HL-60 (cell line): ENCODE results near the gene USP36.

Experiments used
- GABPA ChIP-seq: IDR thresholded peaks from 2 replicates; pipeline ENCODE4 v1.6.1; 2012; ENCODE audit warnings: low read depth
- POLR2AphosphoS5 ChIP-seq: IDR thresholded peaks from 2 replicates; pipeline ENCODE4 v1.6.1; 2012; ENCODE audit warnings: low read depth
- REST ChIP-seq: IDR thresholded peaks from 2 replicates; pipeline ENCODE4 v1.6.1; 2012; ENCODE audit warnings: low read depth; ENCODE audit not compliant: insufficient replicate concordance
- SPI1 ChIP-seq: IDR thresholded peaks from 2 replicates; pipeline ENCODE4 v1.6.1; 2012; ENCODE audit warnings: low read depth, mild to moderate bottlenecking, borderline replicate concordance
- TF ChIP-seq, protein P1 (sequence below): IDR thresholded peaks from one replicate; pipeline ENCODE4 v1.5.1; 2011; ENCODE audit warnings: low read length, control low read depth, inconsistent platforms; ENCODE audit not compliant: insufficient read depth

GRCh38 chr17:78868391-78868790, 27.8 kb upstream of the USP36 start:
- TF ChIP-seq, protein P1, sequence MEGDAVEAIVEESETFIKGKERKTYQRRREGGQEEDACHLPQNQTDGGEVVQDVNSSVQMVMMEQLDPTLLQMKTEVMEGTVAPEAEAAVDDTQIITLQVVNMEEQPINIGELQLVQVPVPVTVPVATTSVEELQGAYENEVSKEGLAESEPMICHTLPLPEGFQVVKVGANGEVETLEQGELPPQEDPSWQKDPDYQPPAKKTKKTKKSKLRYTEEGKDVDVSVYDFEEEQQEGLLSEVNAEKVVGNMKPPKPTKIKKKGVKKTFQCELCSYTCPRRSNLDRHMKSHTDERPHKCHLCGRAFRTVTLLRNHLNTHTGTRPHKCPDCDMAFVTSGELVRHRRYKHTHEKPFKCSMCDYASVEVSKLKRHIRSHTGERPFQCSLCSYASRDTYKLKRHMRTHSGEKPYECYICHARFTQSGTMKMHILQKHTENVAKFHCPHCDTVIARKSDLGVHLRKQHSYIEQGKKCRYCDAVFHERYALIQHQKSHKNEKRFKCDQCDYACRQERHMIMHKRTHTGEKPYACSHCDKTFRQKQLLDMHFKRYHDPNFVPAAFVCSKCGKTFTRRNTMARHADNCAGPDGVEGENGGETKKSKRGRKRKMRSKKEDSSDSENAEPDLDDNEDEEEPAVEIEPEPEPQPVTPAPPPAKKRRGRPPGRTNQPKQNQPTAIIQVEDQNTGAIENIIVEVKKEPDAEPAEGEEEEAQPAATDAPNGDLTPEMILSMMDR: no peak
- TF ChIP-seq REST (no peak), POLR2AphosphoS5 (no peak), SPI1 (no peak), GABPA (no peak)
